HG03196 (cell line): ENCODE results near the gene USP35.
"Not testable (repeated sequence)": the region's sequence is repeated elsewhere in the genome, so short reads cannot be mapped to it uniquely, and the experiment has no call there.

ENCODE experiments used
- ATAC-seq: cut with Tn5 transposase; IDR thresholded peaks from one replicate; pipeline ENCODE4 v1.9.1; 2021; ENCODE audit not compliant: unreplicated experiment

USP35 gene

DNA sequence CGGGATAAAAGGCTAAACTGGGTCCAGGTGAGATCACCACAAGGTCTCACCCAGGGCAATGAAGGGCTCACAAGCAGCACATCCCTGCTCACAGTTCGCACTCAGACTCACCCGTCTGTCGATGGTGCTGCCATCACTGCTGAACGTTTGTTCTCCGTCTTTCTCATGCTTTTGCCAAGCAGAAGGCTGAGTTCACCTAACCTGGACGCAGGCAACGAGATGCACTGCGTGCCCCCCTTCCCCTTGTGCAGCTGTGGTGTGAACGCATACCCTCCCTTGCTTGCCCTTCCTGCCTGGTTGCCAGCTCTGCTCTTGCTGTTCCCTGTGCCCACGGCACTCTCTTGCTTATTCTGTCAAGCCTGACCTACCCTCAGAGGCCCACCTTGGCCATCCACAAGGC, 18.3 kb upstream of the USP35 start:
- ATAC-seq = no peak

DNA sequence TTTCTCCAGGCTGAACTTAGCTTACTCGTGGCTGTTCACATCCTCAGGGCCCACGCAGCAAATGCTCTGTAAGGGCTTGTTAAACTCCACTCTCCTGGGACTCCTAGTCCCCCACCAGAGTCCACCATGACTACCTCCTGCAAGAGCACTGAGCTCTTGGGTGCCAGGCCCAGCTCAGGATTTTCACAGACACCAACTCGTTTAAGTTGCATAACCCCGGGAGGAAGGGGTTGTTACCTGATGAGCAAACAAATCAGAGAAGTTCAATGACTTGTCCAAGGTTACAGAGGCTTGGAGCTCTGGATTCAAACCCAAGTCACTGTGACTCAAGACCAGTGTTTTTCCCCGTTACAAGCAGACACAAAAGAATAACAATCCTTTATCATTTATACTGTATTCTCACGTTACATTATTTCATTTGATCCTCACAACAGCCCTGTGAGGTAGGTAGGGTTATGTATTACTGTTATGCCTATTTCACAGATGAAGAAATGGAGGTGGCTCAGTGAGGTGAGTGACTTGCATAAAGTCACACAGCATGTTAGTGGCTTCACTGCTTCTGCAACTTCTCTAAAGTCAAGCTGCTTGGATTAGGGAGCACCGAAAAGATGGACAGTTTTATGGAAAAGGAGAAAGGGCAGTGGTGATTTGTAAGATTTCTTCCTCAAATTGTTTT, 17.7 kb upstream of the USP35 start:
- no peak for ATAC-seq

DNA sequence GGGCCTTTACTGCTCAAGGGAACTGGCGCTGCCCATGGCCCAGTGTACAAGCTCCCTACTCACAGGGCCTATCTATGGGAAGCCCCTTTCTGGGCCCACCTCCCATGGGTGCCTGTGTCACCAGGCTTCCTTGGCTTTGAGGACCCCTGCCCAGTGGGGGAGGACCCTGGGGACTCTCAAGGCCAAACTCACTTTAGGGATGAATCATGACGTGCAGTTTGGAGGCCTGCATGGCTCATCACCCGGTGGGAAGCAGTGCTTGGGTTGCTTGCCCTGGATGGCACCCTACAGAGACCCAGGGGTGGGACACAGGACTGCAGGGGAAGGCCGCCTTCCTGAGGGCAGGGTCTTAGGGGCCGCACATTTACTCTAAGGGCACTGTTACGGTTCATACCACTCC, 16.8 kb upstream of the USP35 start:
- no peak for ATAC-seq

DNA sequence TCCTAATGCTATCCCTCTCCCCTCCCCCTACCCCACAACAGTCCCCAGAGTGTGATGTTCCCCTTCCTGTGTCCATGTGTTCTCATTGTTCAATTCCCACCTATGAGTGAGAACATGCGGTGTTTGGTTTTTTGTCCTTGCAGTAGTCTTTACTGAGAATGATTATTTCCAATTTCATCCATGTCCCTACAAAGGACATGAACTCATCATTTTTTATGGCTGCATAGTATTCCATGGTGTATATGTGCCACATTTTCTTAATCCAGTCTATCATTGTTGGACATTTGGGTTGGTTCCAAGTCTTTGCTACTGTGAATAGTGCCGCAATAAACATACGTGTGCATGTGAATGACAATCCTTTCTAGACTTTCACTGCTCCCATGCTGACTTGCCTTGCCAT, 12.9 kb upstream of the USP35 start:
- not testable (repeated sequence) for ATAC-seq

DNA sequence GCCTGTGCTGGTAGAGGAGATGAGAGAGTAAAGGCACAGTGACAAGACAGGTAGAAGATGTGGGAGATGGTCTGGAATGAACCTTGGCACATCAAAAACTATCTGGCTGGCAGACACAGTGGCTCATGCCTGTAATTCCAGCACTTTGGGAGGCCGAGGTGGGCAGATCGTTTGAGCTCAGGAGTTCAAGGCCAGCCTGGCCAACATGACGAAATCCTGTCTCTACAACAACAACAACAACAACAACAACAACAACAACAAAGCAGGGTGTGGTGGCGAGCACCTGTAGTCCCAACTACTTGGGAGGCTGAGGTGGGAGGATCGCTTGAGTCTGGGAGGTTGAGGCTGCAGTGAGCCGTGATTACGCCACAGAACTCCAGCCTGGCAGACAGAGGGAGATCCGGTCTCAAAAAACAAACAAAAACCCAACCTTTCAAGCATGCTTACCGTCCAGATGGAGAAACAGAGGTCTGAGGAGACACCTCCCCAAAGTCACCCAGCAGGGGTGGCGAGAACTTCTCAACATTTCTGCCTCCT, 12.0 kb upstream of the USP35 start:
- no peak for ATAC-seq

DNA sequence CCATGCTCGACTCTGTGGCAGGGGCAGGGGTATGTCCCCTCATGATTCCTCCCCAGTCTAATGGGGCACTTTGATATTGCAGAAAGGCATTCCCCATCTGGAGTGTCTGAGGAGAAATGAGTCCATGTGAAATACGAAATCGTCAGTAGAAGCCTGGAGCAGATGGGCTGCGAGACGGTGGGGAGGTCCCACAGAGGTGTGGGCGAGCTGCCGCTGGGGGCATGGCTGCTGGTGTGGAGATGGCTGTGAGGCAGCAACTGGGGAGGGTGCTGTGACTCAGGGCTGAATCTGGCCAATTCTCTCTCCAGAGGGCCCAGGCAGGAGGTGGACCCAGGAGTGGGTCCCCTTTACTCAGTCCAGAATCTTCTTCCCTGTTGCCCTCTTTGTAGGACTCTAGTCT, 11.5 kb upstream of the USP35 start:
- ATAC-seq = no peak

DNA sequence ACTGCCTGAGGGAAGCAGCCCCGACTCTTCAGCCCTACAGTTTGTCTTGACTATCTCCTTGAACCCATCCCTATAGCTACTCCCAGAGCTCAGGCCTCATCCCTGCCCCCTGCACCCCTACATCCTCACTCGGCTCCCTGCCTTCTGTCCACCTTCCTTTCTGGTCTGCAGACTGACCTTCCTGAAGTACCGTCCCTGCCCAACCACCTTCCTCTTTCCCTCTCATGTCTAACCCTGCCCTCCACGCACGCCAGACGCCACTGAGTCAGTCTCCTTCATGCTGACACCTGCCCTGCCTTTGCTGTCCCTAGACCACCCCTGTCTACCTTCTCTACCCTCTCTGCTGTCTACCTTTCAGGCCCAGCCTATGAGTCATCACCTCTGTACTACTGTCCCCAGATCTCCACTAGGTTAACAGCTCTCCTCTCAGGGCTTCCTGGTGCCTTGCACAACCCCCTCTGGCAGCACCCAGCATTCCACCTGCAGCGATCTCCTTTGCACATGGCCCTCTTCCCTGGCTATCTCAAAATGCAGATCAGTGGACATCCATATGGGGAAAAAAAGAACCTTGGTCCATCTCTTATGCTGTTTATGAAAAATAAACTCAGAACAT, 9.2 kb upstream of the USP35 start:
- no peak for ATAC-seq

DNA sequence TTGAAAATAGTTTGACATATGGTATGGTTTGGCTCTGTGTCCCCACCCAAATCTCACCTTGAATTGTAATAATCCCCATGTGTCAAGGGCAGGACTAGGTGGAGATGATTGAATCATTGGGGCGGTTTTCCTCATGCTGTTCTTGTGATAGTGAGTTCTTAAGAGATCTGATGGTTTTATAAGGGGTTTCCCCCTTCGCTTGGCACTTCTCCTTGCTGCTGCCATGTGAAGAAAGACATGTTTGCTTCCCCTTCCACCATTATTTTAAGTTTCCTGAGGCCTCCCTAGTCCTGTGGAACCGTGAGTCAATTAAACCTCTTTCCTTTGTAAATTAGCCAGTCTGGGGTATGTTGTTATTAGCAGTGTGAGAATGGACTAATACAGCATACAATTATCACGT, 8.0 kb upstream of the USP35 start:
- ATAC-seq = no peak

DNA sequence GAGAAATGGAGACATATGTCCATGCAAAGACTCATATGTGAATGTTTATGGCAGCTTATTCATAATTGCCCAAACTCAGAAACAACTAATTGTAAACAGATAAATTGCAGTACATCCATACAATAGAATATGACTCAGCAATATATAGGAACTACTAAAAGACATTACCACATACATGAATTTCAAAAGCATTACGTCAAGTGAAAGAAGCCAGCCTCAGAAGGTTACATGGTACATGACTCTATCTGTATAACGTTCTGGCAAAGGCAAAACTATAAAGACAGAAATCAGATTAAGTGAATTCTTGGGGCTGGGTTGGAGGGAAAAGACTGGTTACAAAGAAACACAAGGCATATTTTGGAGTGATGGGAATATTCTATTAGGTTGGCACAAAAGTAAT, 7.5 kb upstream of the USP35 start:
- no peak for ATAC-seq

DNA sequence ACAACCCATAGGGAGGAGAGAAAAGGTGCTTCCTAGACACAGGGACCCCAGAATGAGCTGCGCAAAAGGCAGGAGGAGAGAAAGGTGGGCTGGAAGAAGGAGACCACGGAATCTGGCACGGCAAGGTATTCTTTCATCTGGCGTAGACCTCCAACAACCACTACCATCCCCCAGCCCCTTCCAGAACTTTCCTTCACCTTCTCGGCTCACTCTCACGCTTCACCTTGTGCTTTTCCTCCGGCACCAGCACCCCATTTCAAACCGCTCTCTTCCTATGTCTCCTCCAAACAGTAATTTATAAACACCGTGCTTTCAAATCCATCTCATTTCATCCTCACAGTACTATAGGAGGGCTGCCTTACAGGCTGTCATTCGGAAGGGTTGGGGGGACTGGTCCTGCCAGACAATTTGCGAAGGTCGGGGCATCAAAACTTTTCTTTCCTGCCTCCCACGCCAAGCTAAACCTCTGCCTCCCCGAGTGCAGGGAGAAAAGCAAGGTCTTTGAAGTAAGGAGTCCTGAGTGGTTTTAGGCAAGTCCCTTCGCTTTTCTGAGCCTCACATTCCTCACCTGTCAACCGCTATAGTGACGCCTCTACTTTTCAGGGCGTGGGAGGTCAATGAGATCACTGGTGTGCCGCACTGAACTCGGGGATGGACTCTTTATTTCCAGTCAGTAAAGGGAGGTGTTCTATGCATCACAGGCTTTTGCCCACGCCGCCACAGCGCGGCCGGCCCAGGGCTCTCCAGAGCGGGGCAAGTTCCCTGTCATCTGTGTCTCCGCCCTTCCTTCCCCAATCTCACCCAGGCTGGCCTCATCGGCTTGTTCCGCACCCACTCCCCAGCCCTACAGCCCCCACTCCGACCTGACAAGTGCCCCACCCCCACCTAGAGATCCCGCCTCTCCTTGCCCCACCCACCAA, 1.1 kb upstream of the USP35 start:
- ATAC-seq = peak; percentile 21

DNA sequence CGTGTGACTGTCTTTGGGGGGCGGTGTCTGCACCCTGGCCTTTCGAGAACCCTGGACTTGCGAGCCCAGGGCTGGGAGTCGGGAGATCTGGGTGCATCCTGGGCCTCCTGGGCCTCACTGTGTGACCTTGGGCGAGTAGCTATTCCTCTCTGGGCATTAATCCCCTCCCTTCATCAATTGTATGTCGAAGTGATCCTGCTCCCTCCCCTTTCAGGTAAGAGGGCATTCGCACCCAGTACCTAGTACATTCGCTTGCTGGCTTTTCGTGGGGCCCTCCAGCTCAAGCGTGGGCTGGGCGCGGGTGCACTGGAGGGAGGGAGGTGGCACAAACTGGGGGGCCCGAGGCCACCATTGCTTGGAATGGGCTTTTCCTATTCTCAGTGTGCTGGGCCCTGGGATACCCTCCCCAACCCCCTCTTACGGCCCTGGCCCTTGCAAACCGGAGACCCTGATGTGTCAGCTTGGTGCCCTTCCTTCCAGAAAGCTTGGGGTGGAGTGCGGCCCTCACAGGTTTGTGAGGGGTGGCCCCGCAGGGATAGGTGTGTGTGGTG, 530 bp downstream of the USP35 start:
- ATAC-seq = no peak

DNA sequence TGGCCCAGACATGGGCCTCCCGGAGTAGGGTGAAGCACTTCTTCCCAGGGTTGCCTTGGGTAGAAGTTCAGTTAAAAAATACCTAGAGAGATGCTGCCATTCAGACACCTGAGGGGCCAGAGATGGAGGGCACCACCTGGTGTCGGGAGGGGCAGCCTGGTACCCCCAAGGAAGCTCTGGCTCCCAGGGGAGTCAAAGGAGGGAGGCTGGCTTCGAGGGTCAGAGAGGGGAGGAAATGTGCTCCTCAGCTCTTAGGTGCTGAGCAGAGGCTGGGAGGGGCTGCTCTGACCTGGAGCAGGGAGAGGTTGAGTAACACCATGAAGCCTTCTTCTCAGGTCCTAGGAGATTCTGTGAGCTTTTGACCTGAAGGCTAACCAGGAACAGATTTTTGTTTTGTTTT, 1.1 kb downstream of the USP35 start:
- no peak for ATAC-seq

DNA sequence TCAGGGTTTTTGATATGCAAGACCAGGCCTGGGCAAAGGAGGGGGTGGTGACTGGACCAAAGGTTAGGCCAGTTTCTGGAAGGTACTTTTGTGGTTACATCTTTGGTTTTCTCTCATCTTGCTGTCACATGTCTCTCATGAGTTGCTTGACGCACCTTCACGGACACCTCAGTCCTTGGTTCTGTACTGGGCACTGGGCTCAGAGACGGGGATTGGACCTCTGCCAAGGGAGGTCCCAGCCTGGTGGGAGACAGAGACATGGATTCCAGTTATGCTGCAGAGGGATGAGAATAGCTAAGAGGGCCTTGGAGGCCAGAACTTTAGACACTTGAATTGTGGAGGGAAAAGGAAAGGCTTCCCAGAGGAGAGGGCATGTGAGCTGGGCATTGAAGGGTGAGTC, 1.7 kb downstream of the USP35 start:
- no peak for ATAC-seq

DNA sequence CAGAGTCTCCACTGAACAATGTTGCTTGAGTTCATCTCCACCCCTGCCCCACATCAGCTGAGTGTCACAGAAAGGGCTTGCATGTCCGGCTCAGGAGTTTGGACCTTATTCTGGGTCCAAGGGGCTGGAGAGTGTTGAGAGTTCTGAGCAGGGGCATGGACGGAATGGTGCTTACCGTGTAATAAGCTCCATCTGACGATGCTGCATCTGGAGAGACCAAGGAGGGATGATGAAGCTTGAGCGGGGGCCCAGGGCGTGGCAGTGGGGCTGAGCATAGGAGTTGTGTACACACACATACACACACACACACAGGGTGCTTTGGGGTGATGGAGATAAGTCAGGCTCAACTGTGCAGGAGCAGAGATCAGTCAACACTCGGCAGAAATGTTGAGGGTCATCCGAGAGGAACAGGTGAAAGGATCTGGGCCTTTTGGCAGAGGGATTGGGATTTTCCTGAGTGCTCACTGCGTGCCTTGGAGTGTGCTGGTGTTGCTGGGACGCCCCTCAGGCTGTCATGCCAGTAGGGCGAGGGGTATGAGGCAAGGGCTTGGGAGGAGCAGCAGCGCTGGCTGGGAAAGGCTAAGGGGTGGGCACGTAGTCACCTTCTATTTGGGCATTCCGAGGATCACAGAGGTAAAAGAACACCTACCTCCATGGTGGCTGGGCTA, 2.3 kb downstream of the USP35 start:
- ATAC-seq = no peak

DNA sequence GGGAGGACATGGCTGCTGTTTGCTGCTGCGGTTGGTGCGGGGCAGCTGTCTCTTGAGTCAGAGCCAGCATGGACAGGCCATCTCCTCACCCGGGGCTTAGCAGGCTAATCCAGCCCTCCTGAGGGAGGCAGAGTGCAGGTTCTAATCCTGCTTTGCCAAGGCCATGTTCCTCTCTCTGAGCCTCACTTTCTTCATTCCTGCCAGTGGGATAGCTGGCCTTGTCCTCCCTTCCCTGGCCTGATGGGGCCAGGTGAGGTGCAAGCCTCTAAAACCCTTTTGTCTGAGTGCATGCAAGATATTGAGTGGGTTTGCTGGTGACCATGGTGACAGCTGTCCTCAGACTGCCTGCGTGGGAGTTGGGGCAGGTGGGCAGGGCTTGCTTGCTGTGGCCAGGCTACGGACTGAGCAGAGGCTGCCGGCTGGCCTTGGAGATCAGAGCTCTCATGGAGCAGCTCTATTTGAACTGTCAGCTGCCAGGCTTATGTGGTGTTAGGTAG, 3.6 kb downstream of the USP35 start:
- no peak for ATAC-seq

DNA sequence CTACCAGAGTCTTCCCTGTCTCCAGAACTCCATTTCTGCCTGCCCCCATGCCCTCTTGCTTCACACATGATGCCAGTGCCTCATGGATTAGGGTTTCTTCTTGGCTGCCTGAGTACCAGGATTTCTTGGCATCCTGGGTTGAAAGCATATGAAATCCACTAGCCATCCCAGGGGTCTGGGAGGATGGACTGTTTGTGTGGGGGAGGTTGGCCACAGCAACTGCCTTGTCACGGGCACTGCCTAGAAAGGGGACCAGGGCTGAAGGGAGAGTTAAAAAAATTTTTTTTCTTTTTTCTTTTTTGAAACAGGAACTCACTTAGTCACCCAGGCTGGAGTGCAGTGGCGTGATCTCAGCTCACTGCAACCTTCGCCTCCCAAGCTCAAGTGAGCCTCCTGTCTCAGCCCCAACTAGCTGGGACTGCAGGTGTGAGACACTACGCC, 4.2 kb downstream of the USP35 start:
- no peak for ATAC-seq

DNA sequence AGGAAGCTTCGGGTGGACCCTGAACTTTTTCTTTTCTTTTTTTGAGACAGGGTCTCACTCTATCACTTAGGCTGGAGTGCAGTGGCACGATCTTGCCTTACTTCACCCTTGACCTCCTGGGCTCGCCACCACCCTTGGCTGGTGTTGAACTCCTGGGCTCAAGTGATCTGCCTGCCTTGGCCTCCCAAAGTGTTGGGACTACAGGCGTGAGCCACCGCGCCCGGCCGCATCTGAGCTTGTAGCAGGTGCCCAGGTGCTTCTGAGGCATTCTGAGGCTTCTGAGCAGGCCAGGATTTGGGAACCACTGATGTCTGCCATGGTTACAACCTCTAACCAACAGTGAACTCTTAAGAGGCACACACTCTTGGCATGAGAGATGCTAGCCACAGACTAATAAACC, 5.1 kb downstream of the USP35 start:
- no peak for ATAC-seq

DNA sequence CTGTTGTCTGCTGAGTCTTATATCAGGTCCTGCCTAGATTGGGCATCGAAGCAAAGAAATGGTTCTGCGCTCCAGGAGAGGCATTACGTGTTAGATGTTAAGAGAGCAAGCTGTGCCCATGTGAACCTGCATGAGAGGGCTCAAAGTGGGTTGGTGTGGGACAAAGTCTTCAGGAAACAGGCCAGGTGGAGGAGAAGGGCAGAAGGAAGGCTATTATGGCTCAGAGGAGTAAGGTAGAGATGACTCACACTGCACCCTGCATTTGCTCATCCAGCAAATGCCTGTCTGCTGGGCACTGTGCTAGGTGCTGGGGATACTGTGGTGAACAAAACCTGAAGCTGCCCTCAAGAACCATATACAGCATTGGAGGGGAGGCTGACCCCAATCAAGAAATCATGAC, 5.8 kb downstream of the USP35 start:
- no peak for ATAC-seq

DNA sequence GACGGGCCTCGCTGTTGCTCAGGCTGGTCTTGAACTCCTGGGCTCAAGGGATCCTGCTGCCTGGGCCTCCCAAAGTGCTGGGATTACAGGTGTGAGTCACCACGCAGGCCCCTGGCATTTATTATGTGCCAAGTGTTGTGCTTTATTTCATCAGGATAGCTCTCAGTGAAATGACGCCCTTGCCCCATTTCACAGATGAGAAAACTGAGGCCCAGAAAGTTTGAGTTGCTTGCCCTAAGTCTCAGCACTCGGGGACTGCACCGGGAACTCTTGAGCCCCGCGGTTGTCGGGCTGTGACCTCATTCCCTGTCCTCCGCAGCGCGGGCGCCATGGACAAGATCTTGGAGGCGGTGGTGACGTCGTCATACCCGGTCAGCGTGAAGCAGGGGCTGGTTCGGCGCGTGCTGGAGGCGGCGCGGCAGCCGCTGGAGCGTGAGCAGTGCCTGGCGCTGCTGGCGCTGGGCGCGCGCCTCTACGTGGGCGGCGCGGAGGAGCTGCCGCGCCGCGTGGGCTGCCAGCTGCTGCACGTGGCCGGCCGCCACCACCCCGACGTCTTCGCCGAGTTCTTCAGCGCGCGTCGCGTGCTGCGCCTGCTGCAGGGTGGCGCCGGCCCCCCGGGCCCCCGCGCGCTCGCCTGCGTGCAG, 7.3 kb downstream of the USP35 start:
- ATAC-seq = no peak

DNA sequence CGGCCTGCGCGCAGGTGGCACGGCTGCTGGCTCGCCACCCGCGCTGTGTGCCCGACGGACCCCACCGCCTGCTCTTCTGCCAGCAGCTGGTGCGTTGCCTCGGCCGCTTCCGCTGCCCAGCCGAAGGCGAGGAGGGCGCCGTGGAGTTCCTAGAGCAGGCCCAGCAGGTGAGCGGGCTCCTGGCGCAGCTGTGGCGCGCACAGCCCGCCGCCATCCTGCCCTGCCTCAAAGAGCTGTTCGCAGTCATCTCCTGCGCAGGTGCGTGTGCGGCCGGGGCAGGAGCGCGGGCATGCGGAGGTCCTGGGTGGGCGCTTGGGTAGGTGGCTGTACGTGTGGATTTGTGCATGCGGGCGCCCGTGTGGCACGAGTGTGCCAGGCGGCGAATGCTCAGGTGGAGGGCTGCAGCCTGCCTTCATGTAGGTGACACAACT, 8.0 kb downstream of the USP35 start:
- ATAC-seq = no peak
